OCI-LY7 (cell line): ENCODE results near the gene HSPB3. TPM values are rescaled to one million over a fixed set of nuclear protein-coding genes. Genes with fewer than 3 reads are reported as not detected.

Source experiments
- BruUV-seq: library from RNA; stranded (reverse); fragments of 400-500 nt; replicated peaks from 2 replicates; lab custom pipeline; 2021; lab: Mats Ljungman, UMichigan
- CTCF ChIA-PET: fragments of 300-600 bp; sonication (Branson Sonifier 250); formaldehyde crosslinking; loops from one replicate; lab custom pipeline; 2022; ENCODE audit warnings: antibody characterized with exemption; ENCODE audit not compliant: unreplicated experiment; lab: Charles Lee
- POLR2A ChIA-PET: fragments of 300-600 bp; sonication (Branson Sonifier 250); formaldehyde crosslinking; loops from one replicate; lab custom pipeline; 2022; ENCODE audit warnings: antibody characterized with exemption; lab: Charles Lee
- DNase-seq: peaks from one replicate; pipeline ENCODE4 v3.0.0-alpha.2; 2015; ENCODE audit warnings: low spot score
- H2AFZ ChIP-seq: fragments of 200-600 bp; sonication (generic), shearing (Covaris generic); 2 replicates; pipeline ENCODE4 v1.6.1; 2014; ENCODE audit warnings: mild to moderate bottlenecking, antibody characterized with exemption, low read length, moderate library complexity
- H3K27ac ChIP-seq: fragments of 200-600 bp; sonication (generic); 2 replicates; pipeline ENCODE4 v1.5.1; 2014; ENCODE audit warnings: mixed run types, low read depth, mild to moderate bottlenecking, moderate library complexity, low read length, inconsistent platforms; ENCODE audit not compliant: poor library complexity, severe bottlenecking
- H3K36me3 ChIP-seq: fragments of 200-600 bp; sonication (generic); 2 replicates; pipeline ENCODE4 v1.6.1; 2014; ENCODE audit warnings: mild to moderate bottlenecking, antibody characterized with exemption, low read length, moderate library complexity, mixed read lengths; ENCODE audit not compliant: insufficient read depth
- H3K4me1 ChIP-seq: fragments of 200-600 bp; sonication (generic); 2 replicates; pipeline ENCODE4 v1.5.1; 2014; ENCODE audit warnings: mild to moderate bottlenecking, low read length; ENCODE audit not compliant: insufficient read depth, poor library complexity, severe bottlenecking
- H3K4me2 ChIP-seq: fragments of 200-600 bp; sonication (generic); 2 replicates; pipeline ENCODE4 v1.6.1; 2014; ENCODE audit warnings: mild to moderate bottlenecking, low read length
- H3K4me3 ChIP-seq: fragments of 200-600 bp; sonication (generic); 2 replicates; pipeline ENCODE4 v1.5.1; 2014; ENCODE audit warnings: mild to moderate bottlenecking, low read depth, low read length; ENCODE audit not compliant: poor library complexity, severe bottlenecking
- H3K79me2 ChIP-seq: fragments of 200-600 bp; sonication (generic); 2 replicates; pipeline ENCODE4 v1.6.1; 2016; ENCODE audit warnings: low read depth, mild to moderate bottlenecking, low read length, moderate library complexity, mixed read lengths; ENCODE audit not compliant: insufficient read depth
- H3K9me2 ChIP-seq: fragments of 200-600 bp; sonication (generic); 2 replicates; pipeline ENCODE4 v1.6.1; 2016; ENCODE audit warnings: mild to moderate bottlenecking, low read length, mixed read lengths; ENCODE audit not compliant: insufficient read depth
- H3K9me3 ChIP-seq: fragments of 200-600 bp; sonication (generic); 2 replicates; pipeline ENCODE4 v1.6.1; 2014; ENCODE audit warnings: mild to moderate bottlenecking, mixed run types, low read length, mixed read lengths
- H4K20me1 ChIP-seq: fragments of 200-600 bp; sonication (generic); 2 replicates; pipeline ENCODE4 v1.6.1; 2014; ENCODE audit warnings: mild to moderate bottlenecking, antibody characterized with exemption, low read length, moderate library complexity, mixed read lengths; ENCODE audit not compliant: insufficient read depth
- CTCF ChIP-seq: fragments of 200-600 bp; sonication (generic); conservative IDR thresholded peaks from 2 replicates; pipeline ENCODE4 v1.5.1; 2014; ENCODE audit warnings: mild to moderate bottlenecking, antibody characterized with exemption, low read length, moderate library complexity, mixed read lengths
- EZH2phosphoT487 ChIP-seq: fragments of 200-600 bp; sonication (generic); IDR thresholded peaks from 2 replicates; pipeline ENCODE4 v1.6.1; 2018; ENCODE audit warnings: low read depth, borderline replicate concordance, mild to moderate bottlenecking, mixed run types, antibody characterized with exemption, low read length, moderate library complexity, mixed read lengths
- intact Hi-C: fragments of 100-400 bp; cut with micrococcal nuclease; formaldehyde crosslinking; loops from one replicate; pipeline ENCODE4 v1.10.0; 2022; ENCODE audit not compliant: unreplicated experiment
- total RNA-seq, 2 experiments: library from RNA; depleted of rRNA in 1 of 2; stranded (reverse); fragments of >200 nt in 1 of 2; shearing (Covaris generic) in 1 of 2; gene quantifications; 2 replicates each; pipeline ENCODE4 v1.2.3, GENCODE V29; 2014 to 2022

The HSPB3 gene
- total RNA-seq, 2 experiments from 2014 or later, result not detected

GRCh38 chr5:54412913-54413312 lies 42.6 kb upstream of the HSPB3 start:
- no peak overlapping the region for H2AFZ ChIP-seq
- H3K79me2 ChIP-seq, result no peaks in the 10 kb centered on the region
- H4K20me1 ChIP-seq, result no peaks in the 10 kb centered on the region
- H3K36me3 ChIP-seq, result no peaks in the 10 kb centered on the region
- no peak overlapping the region for H3K4me3 ChIP-seq
- ChIA-PET CTCF (interaction anchor here (0.6 kb wide), 1 partner anchor 649 kb away, joined by 3 read pairs; no protein-coding TSS in a partner anchor), POLR2A (interaction anchor here (0.8 to 1.4 kb wide), 3 partner anchors 20 to 40 kb away, joined by 3 to 5 read pairs (median 3); no protein-coding TSS in a partner anchor)
- no peaks in the 10 kb centered on the region for H3K9me3 ChIP-seq
- intact Hi-C loops, result no loop called here
- no peak overlapping the region for H3K27ac ChIP-seq
- no peaks in the 10 kb centered on the region for H3K9me2 ChIP-seq
- no peak overlapping the region for H3K4me2 ChIP-seq
- BruUV-seq, result no TSS peak
- no peak for DNase-seq
- no peak for TF ChIP-seq EZH2phosphoT487
- H3K4me1 ChIP-seq, result no peaks in the 10 kb centered on the region

- POLR2A ChIA-PET, result no interaction called here
- no peaks in the 10 kb centered on the region for H4K20me1 ChIP-seq
- no TSS peak for BruUV-seq
- H3K36me3 ChIP-seq, result no peaks in the 10 kb centered on the region
- no peaks in the 10 kb centered on the region for H3K9me3 ChIP-seq
- no peak for DNase-seq
- no peaks in the 10 kb centered on the region for H3K79me2 ChIP-seq
- CTCF ChIA-PET, result no interaction called here
- H3K27ac ChIP-seq, result no peak overlapping the region
- TF ChIP-seq CTCF (no peak), EZH2phosphoT487 (no peak)
- H3K9me2 ChIP-seq, result no peaks in the 10 kb centered on the region
- H3K4me3 ChIP-seq, result no peak overlapping the region
- no peak overlapping the region for H3K4me2 ChIP-seq
- H2AFZ ChIP-seq, result no peak overlapping the region
- no peaks in the 10 kb centered on the region for H3K4me1 ChIP-seq
- intact Hi-C loops, result loop anchor here (5.0 kb wide), 1 partner anchor 103 kb away; the partner anchor contains the start of gene ARL15
These were observed 40.4 kb upstream of the HSPB3 start for GRCh38 chr5:54415147-54415546.

- no peak for DNase-seq
- Histone ChIP-seq H3K9me3 (no peaks in the 10 kb centered on the region), H3K36me3 (no peaks in the 10 kb centered on the region), H3K4me2 (no peak overlapping the region), H3K79me2 (no peaks in the 10 kb centered on the region), H4K20me1 (no peaks in the 10 kb centered on the region), H3K9me2 (no peaks in the 10 kb centered on the region), H3K4me3 (no peak overlapping the region), H2AFZ (no peak overlapping the region), H3K4me1 (no peaks in the 10 kb centered on the region), H3K27ac (no peak overlapping the region)
- ChIA-PET CTCF (no interaction called here), POLR2A (no interaction called here)
- no peak for TF ChIP-seq EZH2phosphoT487
- no peak for TF ChIP-seq CTCF
- intact Hi-C loops, result loop anchor here (5.0 kb wide), 1 partner anchor 104 kb away; the partner anchor contains the start of gene ARL15
- no TSS peak for BruUV-seq
These were observed 39.5 kb upstream of the HSPB3 start for GRCh38 chr5:54415896-54416601.
